Inflammatory macrophage treated with lipopolysaccharide for 4 hours (primary cell): ENCODE results near the gene KRTAP12-3.

ENCODE experiments used
- DNase-seq: peaks from one replicate; pipeline ENCODE4 v3.0.0-alpha.2; 2020

The KRTAP12-3 gene

GRCh38 chr21:44706026-44706705 lies 48.4 kb downstream of the KRTAP12-3 start:
- DNase-seq, result no peak

- DNase-seq, result no peak
Measured at GRCh38 chr21:44706706-44707581, 49.2 kb downstream of the KRTAP12-3 start.
